H1 (cell line): ENCODE data around the gene GKN2.

Experiments used
- ATF2 ChIP-seq: IDR thresholded peaks from 2 replicates; pipeline ENCODE4 v1.6.1; 2012; ENCODE audit warnings: low read length, inconsistent platforms
- BCL11A ChIP-seq, 2 experiments: IDR thresholded peaks; one replicate each; pipeline ENCODE4 v1.6.1; 2011; ENCODE audit warnings: low read depth in 2 of 2, low read length in 2 of 2, mild to moderate bottlenecking in 2 of 2
- CTCF ChIP-seq, 3 experiments: IDR thresholded peaks; 1 replicate in 2 of 3; 2 replicates in 1 of 3; pipeline versions ENCODE4 v1.5.1 to v1.6.1; 2011; ENCODE audit warnings: low read length in 3 of 3, mild to moderate bottlenecking in 3 of 3, inconsistent platforms in 2 of 3, low read depth in 1 of 3, moderate library complexity in 1 of 3; ENCODE audit not compliant: insufficient read depth in 1 of 3; ENCODE audit errors: control extremely low read depth in 1 of 3
- EP300 ChIP-seq, 2 experiments: IDR thresholded peaks; 1 replicate in 1 of 2; 2 replicates in 1 of 2; pipeline ENCODE4 v1.6.1; 2011 to 2012; ENCODE audit warnings: low read depth in 2 of 2, low read length in 2 of 2, mild to moderate bottlenecking in 2 of 2, borderline replicate concordance in 1 of 2, inconsistent platforms in 1 of 2, moderate library complexity in 1 of 2
- EZH2 ChIP-seq: fragments of 200-600 bp; sonication (generic); IDR thresholded peaks from 2 replicates; pipeline ENCODE4 v1.7.1; 2012; ENCODE audit warnings: low read depth, mild to moderate bottlenecking, moderate library complexity, low read length, inconsistent platforms; ENCODE audit not compliant: severe bottlenecking
- GTF2F1 ChIP-seq: IDR thresholded peaks from 2 replicates; pipeline ENCODE4 v1.6.1; 2012; ENCODE audit warnings: low read depth, low read length, improper control_type of control experiment, borderline replicate concordance
- JUND ChIP-seq: IDR thresholded peaks from 2 replicates; pipeline ENCODE4 v1.6.1; 2011; ENCODE audit warnings: mild to moderate bottlenecking, improper control_type of control experiment, low read length
- NRF1 ChIP-seq: IDR thresholded peaks from 2 replicates; pipeline ENCODE4 v1.6.1; 2011; ENCODE audit warnings: mild to moderate bottlenecking, low read depth, low read length, improper control_type of control experiment
- POLR2AphosphoS5 ChIP-seq: IDR thresholded peaks from 2 replicates; pipeline ENCODE4 v1.6.1; 2011; ENCODE audit warnings: low read depth, low read length
- RBBP5 ChIP-seq: IDR thresholded peaks from 2 replicates; pipeline ENCODE4 v1.7.1; 2012; ENCODE audit warnings: low read depth, mild to moderate bottlenecking, inconsistent platforms, low read length, moderate library complexity, borderline replicate concordance
- RFX5 ChIP-seq: IDR thresholded peaks from 2 replicates; pipeline ENCODE4 v1.6.1; 2011; ENCODE audit warnings: low read depth, low read length, improper control_type of control experiment, borderline replicate concordance
- SIRT6 ChIP-seq: IDR thresholded peaks from one replicate; pipeline ENCODE4 v1.7.1; 2012; ENCODE audit warnings: low read length, inconsistent platforms
- SP2 ChIP-seq: IDR thresholded peaks from 2 replicates; pipeline ENCODE4 v1.6.1; 2012; ENCODE audit warnings: mild to moderate bottlenecking, low read length, inconsistent platforms
- TCF12 ChIP-seq: IDR thresholded peaks from 2 replicates; pipeline ENCODE4 v1.6.1; 2011; ENCODE audit warnings: low read depth, mild to moderate bottlenecking, low read length

- TF ChIP-seq TCF12, result no peak
- TF ChIP-seq NRF1, result no peak
- no peak for TF ChIP-seq JUND
- TF ChIP-seq CTCF (IDR thresholded peaks at IDR 0.05; ENCODE audit: control extremely low read depth in 1 of 3, insufficient read depth in 1 of 3, low read depth in 1 of 3, low read length in 3 of 3), result no peak
- TF ChIP-seq RBBP5, result no peak
- TF ChIP-seq SIRT6, result no peak
- TF ChIP-seq POLR2AphosphoS5, result no peak
- no peak for TF ChIP-seq SP2
- no peak for TF ChIP-seq EP300 (IDR thresholded peaks at IDR 0.05; ENCODE audit: borderline replicate concordance in 1 of 2, low read depth in 2 of 2, low read length in 2 of 2)
- TF ChIP-seq BCL11A (IDR thresholded peaks at IDR 0.05; ENCODE audit: low read depth in 2 of 2, low read length in 2 of 2), result no peak
- no peak for TF ChIP-seq GTF2F1
- no peak for TF ChIP-seq ATF2
- TF ChIP-seq EZH2, result no peak
- no peak for TF ChIP-seq RFX5
These were observed 17.2 kb downstream of the GKN2 start for GRCh38 chr2:68935471-68935870.
